B cell (primary cell): ENCODE measurements around the gene ARHGEF3. TPM values are rescaled to one million over a fixed set of nuclear protein-coding genes. Genes with fewer than 3 reads are reported as not detected.

Experiments
- ATAC-seq: fragments of 200-7000 bp; cut with Tn5 transposase; one replicate; pipeline ENCODE4 v1.10.0; 2021; ENCODE audit warnings: low read depth, mild to moderate bottlenecking, moderate number of reproducible peaks, moderate library complexity
- CTCF ChIA-PET: fragments of 350-600 bp; sonication (Branson Sonifier 250); formaldehyde crosslinking; loops from one replicate; lab custom pipeline; 2021; ENCODE audit warnings: antibody characterized with exemption, inconsistent platforms; lab: Charles Lee
- POLR2A ChIA-PET: fragments of 350-600 bp; sonication (Branson Sonifier 250); formaldehyde crosslinking; loops from one replicate; lab custom pipeline; 2021; ENCODE audit warnings: antibody characterized with exemption; lab: Charles Lee
- DNase-seq: peaks from one replicate; pipeline ENCODE4 v3.0.0; 2013
- H2AFZ ChIP-seq: 2 replicates; pipeline ENCODE4 v1.6.1; 2012; ENCODE audit warnings: mild to moderate bottlenecking, low read depth, low read length; ENCODE audit not compliant: insufficient read depth, poor library complexity, severe bottlenecking
- H3K27ac ChIP-seq, 2 donors: 1 replicate in 1 of 2; 2 replicates in 1 of 2; pipeline ENCODE4 v1.5.1; 2012 to 2013; ENCODE audit warnings: low read length in 2 of 2, mild to moderate bottlenecking in 2 of 2, moderate library complexity in 1 of 2
- H3K27me3 ChIP-seq, 4 experiments: fragments of 200-600 bp in 1 of 4; sonication (generic) in 1 of 4; replicated peaks in 1 of 4; 1 replicate in 2 of 4; 2 replicates in 2 of 4; pipeline versions ENCODE4 v1.6.1 to v1.7.0; 2013 to 2016; ENCODE audit warnings: low read length in 3 of 4, mild to moderate bottlenecking in 2 of 4, mixed read lengths in 1 of 4, moderate library complexity in 1 of 4; ENCODE audit not compliant: insufficient read depth in 4 of 4, control insufficient read depth in 3 of 4; ENCODE audit errors: control extremely low read depth in 1 of 4
- H3K36me3 ChIP-seq, 2 experiments: replicated peaks in 1 of 2; 1 replicate in 1 of 2; 2 replicates in 1 of 2; pipeline versions ENCODE4 v1.6.1 to v1.7.1; 2013; ENCODE audit warnings: low read length in 1 of 2; ENCODE audit not compliant: insufficient read depth in 2 of 2, control insufficient read depth in 1 of 2; ENCODE audit errors: control extremely low read depth in 1 of 2, extremely low read depth in 1 of 2
- H3K4me1 ChIP-seq, 2 donors: fragments of 200-600 bp in 1 of 2; sonication (generic) in 1 of 2; 1 replicate in 1 of 2; 2 replicates in 1 of 2; pipeline versions ENCODE4 v1.5.1 to v1.6.1; 2013 to 2017; ENCODE audit warnings: low read length in 2 of 2; ENCODE audit not compliant: control insufficient read depth in 2 of 2, insufficient read depth in 2 of 2
- H3K4me2 ChIP-seq: replicated peaks from 2 replicates; pipeline ENCODE3; 2012; ENCODE audit warnings: mild to moderate bottlenecking, low read depth, low read length; ENCODE audit not compliant: poor library complexity, severe bottlenecking
- H3K4me3 ChIP-seq, 5 experiments: fragments of 200-600 bp in 1 of 5; sonication (generic) in 1 of 5; 1 replicate in 3 of 5; 2 replicates in 2 of 5; pipeline versions ENCODE4 v1.5.1 to v1.7.0; 2011 to 2016; ENCODE audit warnings: low read length in 4 of 5, mild to moderate bottlenecking in 4 of 5, low read depth in 2 of 5, control low read depth in 1 of 5, moderate library complexity in 1 of 5; ENCODE audit not compliant: insufficient read depth in 1 of 5; ENCODE audit errors: control extremely low read depth in 1 of 5, extremely low read depth in 1 of 5
- H3K79me2 ChIP-seq: fragments of 200-600 bp; sonication (generic); one replicate; pipeline ENCODE4 v1.6.0; 2016; ENCODE audit warnings: low read length; ENCODE audit not compliant: control insufficient read depth, insufficient read depth
- H3K9ac ChIP-seq: fragments of 200-600 bp; sonication (generic); 2 replicates; pipeline ENCODE4 v1.6.1; 2017; ENCODE audit warnings: mild to moderate bottlenecking, low read length, moderate library complexity
- H3K9me3 ChIP-seq, 3 donors: one replicate each; pipeline versions ENCODE4 v1.6.1 to v1.7.1; 2013; ENCODE audit warnings: low read length in 2 of 3; ENCODE audit not compliant: control insufficient read depth in 2 of 3, insufficient read depth in 1 of 3; ENCODE audit errors: control extremely low read depth in 1 of 3
- H4K20me1 ChIP-seq: 2 replicates; pipeline ENCODE4 v1.6.0; 2012; ENCODE audit warnings: mild to moderate bottlenecking, low read length; ENCODE audit not compliant: insufficient read depth, control insufficient read depth, poor library complexity, severe bottlenecking
- H3K27ac Mint-ChIP-seq: one replicate; pipeline ENCODE4 v1.8.0; 2021; ENCODE audit warnings: mixed read lengths
- H3K27me3 Mint-ChIP-seq: one replicate; pipeline ENCODE4 v1.8.0; 2021; ENCODE audit warnings: mixed read lengths
- H3K4me1 Mint-ChIP-seq: one replicate; pipeline ENCODE4 v1.8.0; 2021; ENCODE audit warnings: mixed read lengths
- H3K4me3 Mint-ChIP-seq: one replicate; pipeline ENCODE4 v1.8.0; 2021; ENCODE audit warnings: mixed read lengths
- H3K9me3 Mint-ChIP-seq: one replicate; pipeline ENCODE4 v1.8.0; 2022; ENCODE audit warnings: mixed read lengths; ENCODE audit not compliant: insufficient read depth
- EZH2 ChIP-seq: IDR thresholded peaks from 2 replicates; pipeline ENCODE4 v1.6.1; 2012; ENCODE audit warnings: borderline replicate concordance, low read depth, mild to moderate bottlenecking, moderate library complexity, low read length; ENCODE audit not compliant: insufficient read depth, poor library complexity, severe bottlenecking
- WGBS: methylation state at CpG from one replicate; pipeline ENCODE4 v1.1.5; 2013; ENCODE audit warnings: missing lambda C conversion rate; ENCODE audit not compliant: insufficient coverage; 5-methylcytosine and 5-hydroxymethylcytosine counted together
- intact Hi-C: fragments of 100-400 bp; cut with micrococcal nuclease; formaldehyde crosslinking; loops from one replicate; pipeline ENCODE4 v1.10.0; 2022
- polyA plus RNA-seq: library from polyadenylated mRNA; depleted of rRNA; stranded (reverse); fragments of >200 nt; gene quantifications from 2 replicates; pipeline ENCODE4 v1.2.3, GENCODE V29; 2012
- total RNA-seq, 2 donors: library from RNA; stranded (reverse); fragments of 120-200 nt in 1 of 2; gene quantifications; 1 replicate in 1 of 2; 2 replicates in 1 of 2; pipeline versions ENCODE4 v1.2.3 to v1.2.4, GENCODE V29; 2013 to 2022
- TF ChIP-seq, protein P1 (sequence below): fragments of 200-600 bp; IDR thresholded peaks from one replicate; pipeline ENCODE4 v1.8.0; 2022; ENCODE audit warnings: antibody characterized with exemption, mild to moderate bottlenecking

The ARHGEF3 gene
- total and polyA plus RNA-seq, 2 donors (not counting 1 experiment from before 2014, with no cell fraction given) = 30.8 to 33.5 TPM

DNA sequence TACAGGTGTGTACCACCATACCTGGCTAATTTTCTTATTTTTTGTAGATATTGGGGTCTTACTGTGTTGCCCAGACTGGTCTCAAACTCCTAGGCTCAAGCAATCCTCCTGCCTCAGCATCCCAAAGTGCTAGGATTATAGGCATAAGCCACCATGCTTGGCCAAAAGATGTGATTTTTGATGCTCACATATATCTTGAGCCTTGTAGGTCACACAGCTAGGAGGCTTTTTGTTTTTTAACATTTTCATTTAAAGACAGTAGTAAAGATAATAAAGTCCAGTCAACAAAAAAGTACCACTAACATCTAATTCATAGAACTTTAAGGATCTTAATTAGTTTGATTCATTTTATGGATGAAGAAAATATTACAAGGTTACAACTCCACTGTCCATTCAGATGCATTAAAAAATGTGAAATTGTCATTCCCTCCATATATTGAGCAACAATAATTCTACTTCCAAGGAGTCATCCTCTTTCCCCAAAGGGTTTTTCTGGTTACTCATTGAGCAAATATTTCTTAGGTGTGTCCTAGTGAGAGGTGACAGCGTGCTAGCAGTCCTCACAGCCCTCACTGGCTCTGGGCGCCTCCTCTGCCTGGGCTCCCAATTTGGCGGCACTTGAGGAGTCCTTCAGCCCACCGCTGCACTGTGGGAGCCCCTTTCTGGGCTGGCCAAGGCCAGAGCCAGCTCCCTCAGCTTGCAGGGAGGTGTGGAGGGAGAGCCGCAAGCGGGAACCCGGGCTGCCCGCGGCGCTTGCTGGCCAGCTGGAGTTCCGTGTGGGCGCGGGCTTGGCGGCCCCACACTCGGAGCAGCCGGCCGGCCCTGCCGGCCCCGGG is 110.4 kb downstream of the ARHGEF3 start:
- WGBS = 98% methylated on average over 18 of the region's 19 CpGs
- no peaks in the 10 kb centered on the region for H3K79me2 ChIP-seq
- TF ChIP-seq, protein P1, sequence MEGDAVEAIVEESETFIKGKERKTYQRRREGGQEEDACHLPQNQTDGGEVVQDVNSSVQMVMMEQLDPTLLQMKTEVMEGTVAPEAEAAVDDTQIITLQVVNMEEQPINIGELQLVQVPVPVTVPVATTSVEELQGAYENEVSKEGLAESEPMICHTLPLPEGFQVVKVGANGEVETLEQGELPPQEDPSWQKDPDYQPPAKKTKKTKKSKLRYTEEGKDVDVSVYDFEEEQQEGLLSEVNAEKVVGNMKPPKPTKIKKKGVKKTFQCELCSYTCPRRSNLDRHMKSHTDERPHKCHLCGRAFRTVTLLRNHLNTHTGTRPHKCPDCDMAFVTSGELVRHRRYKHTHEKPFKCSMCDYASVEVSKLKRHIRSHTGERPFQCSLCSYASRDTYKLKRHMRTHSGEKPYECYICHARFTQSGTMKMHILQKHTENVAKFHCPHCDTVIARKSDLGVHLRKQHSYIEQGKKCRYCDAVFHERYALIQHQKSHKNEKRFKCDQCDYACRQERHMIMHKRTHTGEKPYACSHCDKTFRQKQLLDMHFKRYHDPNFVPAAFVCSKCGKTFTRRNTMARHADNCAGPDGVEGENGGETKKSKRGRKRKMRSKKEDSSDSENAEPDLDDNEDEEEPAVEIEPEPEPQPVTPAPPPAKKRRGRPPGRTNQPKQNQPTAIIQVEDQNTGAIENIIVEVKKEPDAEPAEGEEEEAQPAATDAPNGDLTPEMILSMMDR = no peak
- TF ChIP-seq EZH2 = no peak
- no peak overlapping the region for H3K4me2 ChIP-seq
- Mint-ChIP-seq H3K9me3 (no peaks in the 10 kb centered on the region), H3K27me3 (no peaks in the 10 kb centered on the region), H3K4me1 (peaks cover 44% of the 10 kb centered on the region), H3K4me3 (no peak overlapping the region), H3K27ac (no peak overlapping the region)
- no peak overlapping the region for H3K4me3 ChIP-seq
- intact Hi-C loops = no loop called here
- H4K20me1 ChIP-seq = no peaks in the 10 kb centered on the region
- H3K27ac ChIP-seq = no peak overlapping the region
- no peak for ATAC-seq
- no peaks in the 10 kb centered on the region for H3K36me3 ChIP-seq
- DNase-seq = no peak
- H3K27me3 ChIP-seq = no peaks in the 10 kb centered on the region
- H3K9ac ChIP-seq = no peak overlapping the region
- H3K9me3 ChIP-seq = no peaks in the 10 kb centered on the region
- H3K4me1 ChIP-seq = peaks cover 12 to 18% of the 10 kb centered on the region in 2 donors
- ChIA-PET CTCF (interaction anchor here (1.3 kb wide), 1 partner anchor 10 kb away, joined by 3 read pairs; no protein-coding TSS in a partner anchor), POLR2A (interaction anchor here (0.7 kb wide), 2 partner anchors 90 to 281 kb away, joined by 3 to 7 read pairs; no protein-coding TSS in a partner anchor)
- H2AFZ ChIP-seq = no peak overlapping the region

DNA sequence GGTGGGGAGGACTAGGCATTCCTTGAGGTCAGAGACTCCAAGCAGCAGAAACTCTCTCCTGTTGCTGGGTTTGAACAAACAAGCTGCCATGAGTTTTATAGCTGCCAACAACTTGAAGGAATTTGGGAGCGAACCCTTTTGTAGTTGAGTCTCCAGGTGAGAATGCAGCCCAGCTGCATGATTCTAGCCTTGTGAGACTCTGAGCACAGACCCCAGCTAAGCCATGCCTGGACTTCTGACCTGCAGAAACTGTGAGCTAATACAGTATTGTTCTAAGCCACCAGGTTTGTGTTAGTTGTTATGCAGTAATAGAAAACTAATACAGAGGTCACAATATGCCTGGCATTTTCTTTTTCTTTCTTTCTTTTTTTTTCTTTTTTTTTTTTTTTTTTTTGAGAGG is 112.4 kb downstream of the ARHGEF3 start:
- H3K79me2 ChIP-seq = no peaks in the 10 kb centered on the region
- no peaks in the 10 kb centered on the region for H3K9me3 ChIP-seq
- no peak overlapping the region for H3K27ac ChIP-seq
- no peaks in the 10 kb centered on the region for H3K9me3 Mint-ChIP-seq
- no peak overlapping the region for H3K9ac ChIP-seq
- ChIA-PET CTCF (interaction anchor here (0.9 to 1.7 kb wide), 2 partner anchors 301 to 407 kb away, joined by 3 to 4 read pairs; no protein-coding TSS in a partner anchor), POLR2A (interaction anchor here (0.7 to 0.9 kb wide), 2 partner anchors 13 to 471 kb away, joined by 6 to 8 read pairs; no protein-coding TSS in a partner anchor)
- H3K4me3 Mint-ChIP-seq = no peak overlapping the region
- no peak overlapping the region for H2AFZ ChIP-seq
- no peak for ATAC-seq
- no peak overlapping the region for H3K27ac Mint-ChIP-seq
- H4K20me1 ChIP-seq = no peaks in the 10 kb centered on the region
- H3K27me3 ChIP-seq = no peaks in the 10 kb centered on the region
- no peaks in the 10 kb centered on the region for H3K36me3 ChIP-seq
- H3K27me3 Mint-ChIP-seq = no peaks in the 10 kb centered on the region
- no peak for DNase-seq
- H3K4me1 Mint-ChIP-seq = peaks cover 29% of the 10 kb centered on the region
- WGBS = 94% methylated on average over 1 of the region's 1 CpG
- TF ChIP-seq EZH2 = no peak
- TF ChIP-seq, protein P1 = no peak
- intact Hi-C loops = loop anchor here (10.0 kb wide), 1 partner anchor 375 kb away; the partner anchor contains the start of gene SPATA12
- no peak overlapping the region for H3K4me2 ChIP-seq
- H3K4me1 ChIP-seq = peaks cover 12 to 18% of the 10 kb centered on the region in 2 donors
- H3K4me3 ChIP-seq = no peak overlapping the region
